GM12891 (cell line): ENCODE measurements around the gene RACGAP1.

ENCODE experiments used
- PAX5 ChIP-seq: IDR thresholded peaks from 2 replicates; pipeline ENCODE4 v1.6.1; 2011; ENCODE audit warnings: low read length, moderate library complexity, mild to moderate bottlenecking; ENCODE audit not compliant: insufficient read depth, severe bottlenecking
- POLR2A ChIP-seq: IDR thresholded peaks from 2 replicates; pipeline ENCODE4 v1.6.1; 2011; ENCODE audit warnings: low read depth, low read length, control low read depth
- POLR2AphosphoS5 ChIP-seq: IDR thresholded peaks from 2 replicates; pipeline ENCODE4 v1.6.1; 2011; ENCODE audit warnings: low read depth, low read length, control low read depth
- SPI1 ChIP-seq: IDR thresholded peaks from 2 replicates; pipeline ENCODE4 v1.6.1; 2011; ENCODE audit warnings: low read depth, low read length, control low read depth
- TAF1 ChIP-seq: IDR thresholded peaks from 2 replicates; pipeline ENCODE4 v1.6.1; 2011; ENCODE audit warnings: low read depth, low read length, control low read depth

DNA sequence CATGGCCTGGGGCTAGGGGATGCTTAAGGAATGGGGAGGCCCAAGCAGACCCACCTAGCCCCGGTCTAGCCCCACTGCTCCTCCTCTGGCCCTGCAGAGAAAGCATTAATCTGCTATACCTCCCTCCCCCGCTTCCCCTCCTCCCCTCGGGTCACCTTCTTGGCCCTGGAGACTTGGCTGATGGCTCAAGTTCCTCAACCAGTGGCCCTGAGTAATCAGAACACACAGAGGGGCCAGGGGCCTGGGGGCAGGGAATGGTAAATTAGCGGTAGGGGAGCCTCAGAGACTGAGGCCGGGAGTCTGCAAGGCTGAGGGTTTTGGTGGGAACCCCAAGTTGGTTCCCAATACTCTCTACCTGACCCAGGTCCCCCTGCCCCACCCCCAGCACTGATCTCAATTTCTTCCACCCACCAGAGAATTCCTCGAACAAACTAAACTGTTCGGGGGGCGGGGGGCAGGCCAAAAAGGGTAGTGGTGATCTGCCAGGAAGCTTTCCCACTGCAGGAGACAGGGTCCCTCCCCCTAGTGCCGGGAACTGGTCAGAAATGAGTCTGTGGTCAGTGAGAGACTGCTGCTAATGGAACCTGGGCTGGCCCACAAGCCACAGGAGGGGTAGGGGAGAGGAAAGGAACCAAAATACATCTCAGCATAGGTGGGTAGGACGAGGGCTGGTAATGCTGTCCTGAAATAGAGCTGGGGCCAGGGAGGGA lies 47.1 kb upstream of the RACGAP1 start:
- TF ChIP-seq POLR2AphosphoS5: no peak
- no peak for TF ChIP-seq POLR2A
- no peak for TF ChIP-seq SPI1
- no peak for TF ChIP-seq TAF1
- TF ChIP-seq PAX5: no peak
